Forelimb muscle (tissue), 1 donor: Measurements from ENCODE around the gene INAFM1. TPM values are rescaled to one million over a fixed set of nuclear protein-coding genes. Genes with fewer than 3 reads are reported as not detected.

Source experiments
- DNase-seq: peaks from one replicate; pipeline ENCODE4 v3.0.0-alpha.2; 2013; ENCODE audit warnings: low read depth
- polyA plus RNA-seq: library from polyadenylated mRNA; unstranded; fragments of 120-200 nt; gene quantifications from one replicate; pipeline ENCODE4 v1.2.1, GENCODE V29; 2013; ENCODE audit not compliant: insufficient read length

Gene INAFM1
- polyA plus RNA-seq, 1 donor, result 12.4 TPM

GRCh38 chr19:47309608-47310007 is 34.9 kb downstream of the INAFM1 start, which contains the start of gene C5AR1:
TSS of gene C5AR1 (plus strand) at chr19:47309861. CDS start at chr19:47309896, 35 bp downstream.
- no peak for DNase-seq

- no peak for DNase-seq
Observed at GRCh38 chr19:47310323-47310722, 35.6 kb downstream of the INAFM1 start.

GRCh38 chr19:47310819-47311218 is 36.1 kb downstream of the INAFM1 start:
- DNase-seq, result no peak

- no peak for DNase-seq
Observed at GRCh38 chr19:47312366-47313006, 37.8 kb downstream of the INAFM1 start.

- no peak for DNase-seq
Observed at GRCh38 chr19:47313754-47314295, 39.1 kb downstream of the INAFM1 start.

GRCh38 chr19:47315125-47315821 is 40.6 kb downstream of the INAFM1 start:
- DNase-seq, result peak; percentile 26

- no peak for DNase-seq
Observed at GRCh38 chr19:47316513-47316912, 41.8 kb downstream of the INAFM1 start.

GRCh38 chr19:47319923-47320871 is 45.5 kb downstream of the INAFM1 start:
- DNase-seq, result no peak

GRCh38 chr19:47321630-47322029 is 46.9 kb downstream of the INAFM1 start:
- DNase-seq, result no peak

- DNase-seq, result no peak
Observed at GRCh38 chr19:47322058-47322457, 47.4 kb downstream of the INAFM1 start.

GRCh38 chr19:47323409-47323808 is 48.7 kb downstream of the INAFM1 start:
- DNase-seq, result no peak

GRCh38 chr19:47323872-47324271 is 49.2 kb downstream of the INAFM1 start:
- DNase-seq, result no peak

- no peak for DNase-seq
Observed at GRCh38 chr19:47324502-47324901, 49.8 kb downstream of the INAFM1 start.

Other genes starting within 250 kb of the INAFM1 start
- gene TMEM160, start 226.3 kb upstream of the INAFM1 start, polyA plus RNA-seq, result 9.5 TPM
- 20.5 TPM for gene ZC3H4, start 161.1 kb upstream of the INAFM1 start, polyA plus RNA-seq
- gene SAE1, start 144.1 kb upstream of the INAFM1 start, polyA plus RNA-seq, result 74.5 TPM
- gene BBC3, start 43.7 kb upstream of the INAFM1 start, polyA plus RNA-seq, result 2.4 TPM
- gene CCDC9, start 18.4 kb upstream of the INAFM1 start, polyA plus RNA-seq, result 23.8 TPM
- gene C5AR1, start 35.0 kb downstream of the INAFM1 start, polyA plus RNA-seq, result 1.6 TPM
- gene C5AR2, start 57.3 kb downstream of the INAFM1 start, polyA plus RNA-seq, result 0.47 TPM
- 9.9 TPM for gene DHX34, start 74.4 kb downstream of the INAFM1 start, polyA plus RNA-seq
- 6.3 TPM for gene MEIS3, start 144.6 kb downstream of the INAFM1 start, polyA plus RNA-seq
- gene SLC8A2, start 197.0 kb downstream of the INAFM1 start, polyA plus RNA-seq, result 0.18 TPM
- 7.5 TPM for gene KPTN, start 209.3 kb downstream of the INAFM1 start, polyA plus RNA-seq
- 96.4 TPM for gene NAPA, start 240.2 kb downstream of the INAFM1 start, polyA plus RNA-seq